IMR-90 (cell line): ENCODE data around the gene PTPN11. TPM values are rescaled to one million over a fixed set of nuclear protein-coding genes. Genes with fewer than 3 reads are reported as not detected.
A peak's percentile ranks its signal among the peaks of the same experiment; 100 is the strongest.

Source experiments
- ATAC-seq: fragments of 200-7000 bp; cut with Tn5 transposase; 2 replicates; pipeline ENCODE4 v1.9.1; 2020; ENCODE audit warnings: low read depth, mild to moderate bottlenecking, moderate library complexity
- BruUV-seq: library from RNA; stranded (reverse); fragments of 400-500 nt; replicated peaks from 2 replicates; lab custom pipeline; 2021; lab: Mats Ljungman, UMichigan
- CTCF ChIA-PET: fragments of 300-600 bp; formaldehyde crosslinking; extraction: SDS; loops from one replicate; lab custom pipeline; 2021; ENCODE audit warnings: antibody characterized with exemption; lab: Yijun Ruan, JAX
- POLR2A ChIA-PET: fragments of 300-600 bp; sonication (Branson Sonifier 250); formaldehyde crosslinking; loops from one replicate; lab custom pipeline; 2022; ENCODE audit warnings: antibody characterized with exemption; ENCODE audit not compliant: unreplicated experiment; lab: Charles Lee
- DNase-seq: peaks from one replicate; pipeline ENCODE4 v3.0.0; 2013
- H2AFZ ChIP-seq: replicated peaks from 2 replicates; pipeline ENCODE3; 2013; ENCODE audit warnings: low read length, mild to moderate bottlenecking; ENCODE audit not compliant: poor library complexity
- H2AK5ac ChIP-seq: 2 replicates; pipeline ENCODE4 v1.6.1; 2013; ENCODE audit warnings: low read depth, low read length, inconsistent platforms
- H2AK9ac ChIP-seq: replicated peaks from 2 replicates; pipeline ENCODE3; 2013; ENCODE audit warnings: mild to moderate bottlenecking, low read depth, low read length, moderate library complexity; ENCODE audit not compliant: poor library complexity
- H2BK120ac ChIP-seq: 2 replicates; pipeline ENCODE4 v1.6.1; 2013; ENCODE audit warnings: low read depth, low read length, inconsistent platforms
- H2BK15ac ChIP-seq: 3 replicates; pipeline ENCODE4 v1.6.1; 2013; ENCODE audit warnings: low read depth, low read length, inconsistent platforms
- H2BK20ac ChIP-seq: 2 replicates; pipeline ENCODE4 v1.6.1; 2013; ENCODE audit warnings: low read depth, mild to moderate bottlenecking, inconsistent platforms, low read length, moderate library complexity
- H2BK5ac ChIP-seq: 2 replicates; pipeline ENCODE4 v1.6.1; 2013; ENCODE audit warnings: mild to moderate bottlenecking, low read depth, low read length, inconsistent platforms; ENCODE audit not compliant: poor library complexity, severe bottlenecking
- H3K14ac ChIP-seq: replicated peaks from 2 replicates; pipeline ENCODE4 v1.6.1; 2013; ENCODE audit warnings: low read depth, low read length, inconsistent platforms
- H3K18ac ChIP-seq: 2 replicates; pipeline ENCODE4 v1.6.1; 2013; ENCODE audit warnings: low read depth, low read length, control low read depth
- H3K23ac ChIP-seq: 2 replicates; pipeline ENCODE4 v1.6.1; 2013; ENCODE audit warnings: low read depth, low read length, inconsistent platforms
- H3K27ac ChIP-seq: 2 replicates; pipeline ENCODE4 v1.5.1; 2013; ENCODE audit warnings: mild to moderate bottlenecking, control low read depth, low read length; ENCODE audit not compliant: insufficient read depth
- H3K27me3 ChIP-seq: 2 replicates; pipeline ENCODE4 v1.6.1; 2013; ENCODE audit warnings: low read length; ENCODE audit not compliant: control insufficient read depth, insufficient read depth
- H3K36me3 ChIP-seq: 2 replicates; pipeline ENCODE4 v1.6.1; 2013; ENCODE audit warnings: low read length, mixed read lengths; ENCODE audit not compliant: control insufficient read depth, insufficient read depth
- H3K4ac ChIP-seq: 2 replicates; pipeline ENCODE4 v1.6.1; 2013; ENCODE audit warnings: low read depth, low read length, inconsistent platforms
- H3K4me1 ChIP-seq: 2 replicates; pipeline ENCODE4 v1.6.1; 2013; ENCODE audit warnings: low read length, mixed read lengths; ENCODE audit not compliant: control insufficient read depth, insufficient read depth
- H3K4me2 ChIP-seq: 2 replicates; pipeline ENCODE4 v1.6.1; 2013; ENCODE audit warnings: low read depth, mild to moderate bottlenecking, control low read depth, low read length, moderate library complexity
- H3K4me3 ChIP-seq: 2 replicates; pipeline ENCODE4 v1.5.1; 2013; ENCODE audit warnings: low read depth, mild to moderate bottlenecking, control low read depth, low read length, moderate library complexity; ENCODE audit not compliant: insufficient read depth
- H3K56ac ChIP-seq: 2 replicates; pipeline ENCODE4 v1.6.1; 2013; ENCODE audit warnings: low read length, inconsistent platforms; ENCODE audit not compliant: insufficient read depth; ENCODE audit errors: extremely low read depth
- H3K79me1 ChIP-seq, 2 experiments: 2 replicates each; pipeline ENCODE4 v1.6.1; 2013; ENCODE audit warnings: low read length in 2 of 2, inconsistent platforms in 1 of 2, low read depth in 1 of 2
- H3K9ac ChIP-seq: 2 replicates; pipeline ENCODE4 v1.6.1; 2013; ENCODE audit warnings: low read depth, low read length, control low read depth
- H3K9me1 ChIP-seq: 2 replicates; pipeline ENCODE4 v1.6.1; 2013; ENCODE audit warnings: low read length, inconsistent platforms; ENCODE audit not compliant: insufficient read depth
- H3K9me3 ChIP-seq: 2 replicates; pipeline ENCODE4 v1.6.1; 2013; ENCODE audit warnings: low read length; ENCODE audit not compliant: control insufficient read depth, insufficient read depth
- H4K20me1 ChIP-seq: 2 replicates; pipeline ENCODE4 v1.6.1; 2013; ENCODE audit warnings: low read length, inconsistent platforms; ENCODE audit not compliant: insufficient read depth
- H4K5ac ChIP-seq: 2 replicates; pipeline ENCODE4 v1.6.1; 2013; ENCODE audit warnings: mild to moderate bottlenecking, low read depth, low read length, control low read depth
- H4K8ac ChIP-seq, 2 experiments: 2 replicates each; pipeline ENCODE4 v1.6.1; 2013; ENCODE audit warnings: low read depth in 2 of 2, low read length in 2 of 2, control low read depth in 1 of 2, inconsistent platforms in 1 of 2
- H4K91ac ChIP-seq: 2 replicates; pipeline ENCODE4 v1.6.1; 2013; ENCODE audit warnings: low read depth, low read length, inconsistent platforms; ENCODE audit not compliant: insufficient read depth
- BHLHE40 ChIP-seq: fragments of 150-350 bp; IDR thresholded peaks from 2 replicates; pipeline ENCODE4 v1.6.1; 2016; ENCODE audit warnings: mild to moderate bottlenecking, low read depth, low read length
- CEBPB ChIP-seq: IDR thresholded peaks from 2 replicates; pipeline ENCODE4 v1.6.1; 2012; ENCODE audit warnings: low read depth, low read length, improper control_type of control experiment
- CHD1 ChIP-seq: IDR thresholded peaks from 2 replicates; pipeline ENCODE4 v1.6.1; 2012; ENCODE audit warnings: low read depth, low read length, improper control_type of control experiment
- ELK1 ChIP-seq: fragments of 150-350 bp; IDR thresholded peaks from 2 replicates; pipeline ENCODE4 v1.6.1; 2016; ENCODE audit warnings: low read depth, mild to moderate bottlenecking, low read length, moderate library complexity, borderline replicate concordance
- FOS ChIP-seq: fragments of 150-350 bp; IDR thresholded peaks from 2 replicates; pipeline ENCODE4 v1.6.1; 2016; ENCODE audit warnings: low read depth, low read length
- MAFK ChIP-seq: IDR thresholded peaks from 2 replicates; pipeline ENCODE4 v1.6.1; 2012; ENCODE audit warnings: low read depth, low read length, improper control_type of control experiment
- MAZ ChIP-seq: IDR thresholded peaks from 2 replicates; pipeline ENCODE4 v1.6.1; 2012; ENCODE audit warnings: low read depth, mild to moderate bottlenecking, low read length, improper control_type of control experiment, moderate library complexity, borderline replicate concordance
- MXI1 ChIP-seq: IDR thresholded peaks from 2 replicates; pipeline ENCODE4 v1.6.1; 2012; ENCODE audit warnings: low read depth, mild to moderate bottlenecking, low read length, moderate library complexity, borderline replicate concordance
- NFE2L2 ChIP-seq: fragments of 150-350 bp; IDR thresholded peaks from 2 replicates; pipeline ENCODE4 v1.6.1; 2016; ENCODE audit warnings: low read depth, mild to moderate bottlenecking, low read length
- POLR2A ChIP-seq: IDR thresholded peaks from 2 replicates; pipeline ENCODE4 v1.6.1; 2012; ENCODE audit warnings: mild to moderate bottlenecking, low read depth, low read length
- RAD21 ChIP-seq: IDR thresholded peaks from 2 replicates; pipeline ENCODE4 v1.6.1; 2012; ENCODE audit warnings: low read length, improper control_type of control experiment
- RCOR1 ChIP-seq: IDR thresholded peaks from 2 replicates; pipeline ENCODE4 v1.6.1; 2012; ENCODE audit warnings: mild to moderate bottlenecking, low read length, improper control_type of control experiment; ENCODE audit not compliant: insufficient replicate concordance
- RFX5 ChIP-seq: IDR thresholded peaks from 2 replicates; pipeline ENCODE4 v1.8.0; 2012; ENCODE audit warnings: low read depth, mild to moderate bottlenecking, low read length, moderate library complexity
- SMC3 ChIP-seq: fragments of 150-350 bp; IDR thresholded peaks from 2 replicates; pipeline ENCODE4 v1.6.1; 2016; ENCODE audit warnings: low read depth, mild to moderate bottlenecking, antibody characterized with exemption, low read length, moderate library complexity
- WGBS, 2 experiments: methylation state at CpG; one replicate each; pipeline versions ENCODE4 v1.1.5 to v1.1.7; 2013; ENCODE audit warnings: missing lambda C conversion rate in 2 of 2; ENCODE audit not compliant: insufficient read length in 1 of 2; ENCODE audit errors: extremely low coverage in 2 of 2; 5-methylcytosine and 5-hydroxymethylcytosine counted together
- dilution Hi-C: fragments of 300-500 bp; cut with HindIII; formaldehyde crosslinking; loops from one replicate; pipeline ENCODE4 v1.14.3; 2018; ENCODE audit warnings: low sequenced_read_pairs; ENCODE audit not compliant: unreplicated experiment
- in situ Hi-C: fragments of 300-500 bp; cut with MboI; formaldehyde crosslinking; loops from 3 replicates; pipeline ENCODE4 v1.14.3; 2019; ENCODE audit warnings: low sequenced_read_pairs, inconsistent platforms, mixed read lengths
- intact Hi-C: fragments of 100-400 bp; cut with micrococcal nuclease; formaldehyde crosslinking; loops from 2 replicates; pipeline ENCODE4 v1.10.0; 2022
- polyA plus RNA-seq, 3 experiments: library from polyadenylated mRNA; depleted of rRNA; stranded (reverse); fragments of >200 nt; gene quantifications; 2 replicates each; pipeline ENCODE4 v1.2.3, GENCODE V29; 2012; ENCODE audit warnings: low replicate concordance in 1 of 3
- total RNA-seq: library from RNA; depleted of rRNA; stranded (reverse); fragments of >200 nt; gene quantifications from 2 replicates; pipeline ENCODE4 v1.2.3, GENCODE V29; 2012
- TF ChIP-seq, protein P1 (sequence below): fragments of 150-350 bp; IDR thresholded peaks from 2 replicates; pipeline ENCODE4 v1.6.1; 2017; ENCODE audit warnings: mild to moderate bottlenecking, antibody characterized with exemption, low read length, low read depth
- TF ChIP-seq, protein P2 (sequence below): conservative IDR thresholded peaks from 2 replicates; pipeline ENCODE4 v1.5.1; 2012; ENCODE audit warnings: mild to moderate bottlenecking, low read depth, low read length, improper control_type of control experiment

The PTPN11 gene
- total and polyA plus RNA-seq, 2 of the 4 experiments (the other 2 are of a cell fraction), result 52.9 to 135 TPM

GRCh38 chr12:112408621-112409020, 10.1 kb upstream of the PTPN11 start:
- H2BK120ac ChIP-seq, result no peak overlapping the region
- ATAC-seq, result no peak
- in situ Hi-C loops (no loop called here), dilution Hi-C loops (no loop called here), intact Hi-C loops (no loop called here)
- H3K14ac ChIP-seq, result peak overlapping the region; percentile 99
- no peak overlapping the region for H2AFZ ChIP-seq
- H3K9ac ChIP-seq, result peak overlapping the region; percentile 98
- H2BK15ac ChIP-seq, result no peak overlapping the region
- ChIA-PET CTCF (no interaction called here), POLR2A (no interaction called here)
- H3K9me1 ChIP-seq, result no peaks in the 10 kb centered on the region; the same call in 1 of the 2 replicates
- H2AK9ac ChIP-seq, result peak overlapping the region; percentile 86
- peak overlapping the region; percentile 90; the same call in 1 of the 2 replicates for H4K5ac ChIP-seq
- H3K4me3 ChIP-seq, result peak overlapping the region; percentile 87
- no peaks in the 10 kb centered on the region for H3K9me3 ChIP-seq
- no TSS peak for BruUV-seq
- H3K18ac ChIP-seq, result peak overlapping the region; percentile 87
- H2AK5ac ChIP-seq, result peak overlapping the region; percentile 98
- peak overlapping the region; percentile 98 for H2BK5ac ChIP-seq
- peak overlapping the region; percentile 90 to 98 for H4K8ac ChIP-seq
- H3K23ac ChIP-seq, result peak overlapping the region; percentile 99
- peak overlapping the region; percentile 96; the same call in 1 of the 2 replicates for H3K4ac ChIP-seq
- peak overlapping the region; percentile 86 for H3K56ac ChIP-seq
- H3K4me2 ChIP-seq, result peak overlapping the region; percentile 96
- H3K27me3 ChIP-seq, result no peaks in the 10 kb centered on the region
- H3K36me3 ChIP-seq, result peaks cover 33% of the 10 kb centered on the region
- peaks cover 16 to 31% of the 10 kb centered on the region in 2 experiments for H3K79me1 ChIP-seq
- peak overlapping the region; percentile 89 for H4K91ac ChIP-seq
- H4K20me1 ChIP-seq, result peaks cover 41% of the 10 kb centered on the region
- no peaks in the 10 kb centered on the region; the same call in 1 of the 2 replicates for H3K4me1 ChIP-seq
- H3K27ac ChIP-seq, result peak overlapping the region; percentile 97
- H2BK20ac ChIP-seq, result no peak overlapping the region
- no peak for DNase-seq
- TF ChIP-seq RFX5 (no peak), BHLHE40 (no peak), MAFK (no peak), POLR2A (no peak), CEBPB (no peak), MXI1 (no peak), CHD1 (no peak; the same call in 1 of the 2 replicates), FOS (no peak), SMC3 (no peak), ELK1 (no peak), RAD21 (no peak), NFE2L2 (no peak), RCOR1 (no peak), MAZ (no peak)
- TF ChIP-seq, protein P1, sequence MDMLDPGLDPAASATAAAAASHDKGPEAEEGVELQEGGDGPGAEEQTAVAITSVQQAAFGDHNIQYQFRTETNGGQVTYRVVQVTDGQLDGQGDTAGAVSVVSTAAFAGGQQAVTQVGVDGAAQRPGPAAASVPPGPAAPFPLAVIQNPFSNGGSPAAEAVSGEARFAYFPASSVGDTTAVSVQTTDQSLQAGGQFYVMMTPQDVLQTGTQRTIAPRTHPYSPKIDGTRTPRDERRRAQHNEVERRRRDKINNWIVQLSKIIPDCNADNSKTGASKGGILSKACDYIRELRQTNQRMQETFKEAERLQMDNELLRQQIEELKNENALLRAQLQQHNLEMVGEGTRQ, result no peak
- TF ChIP-seq, protein P2, sequence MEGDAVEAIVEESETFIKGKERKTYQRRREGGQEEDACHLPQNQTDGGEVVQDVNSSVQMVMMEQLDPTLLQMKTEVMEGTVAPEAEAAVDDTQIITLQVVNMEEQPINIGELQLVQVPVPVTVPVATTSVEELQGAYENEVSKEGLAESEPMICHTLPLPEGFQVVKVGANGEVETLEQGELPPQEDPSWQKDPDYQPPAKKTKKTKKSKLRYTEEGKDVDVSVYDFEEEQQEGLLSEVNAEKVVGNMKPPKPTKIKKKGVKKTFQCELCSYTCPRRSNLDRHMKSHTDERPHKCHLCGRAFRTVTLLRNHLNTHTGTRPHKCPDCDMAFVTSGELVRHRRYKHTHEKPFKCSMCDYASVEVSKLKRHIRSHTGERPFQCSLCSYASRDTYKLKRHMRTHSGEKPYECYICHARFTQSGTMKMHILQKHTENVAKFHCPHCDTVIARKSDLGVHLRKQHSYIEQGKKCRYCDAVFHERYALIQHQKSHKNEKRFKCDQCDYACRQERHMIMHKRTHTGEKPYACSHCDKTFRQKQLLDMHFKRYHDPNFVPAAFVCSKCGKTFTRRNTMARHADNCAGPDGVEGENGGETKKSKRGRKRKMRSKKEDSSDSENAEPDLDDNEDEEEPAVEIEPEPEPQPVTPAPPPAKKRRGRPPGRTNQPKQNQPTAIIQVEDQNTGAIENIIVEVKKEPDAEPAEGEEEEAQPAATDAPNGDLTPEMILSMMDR, result no peak
- WGBS, 2 experiments, result 29% methylated on average over 1 of the region's 5 CpGs; no CpG with 5 or more reads in 1 of the 2 experiments
